Measurements from ENCODE around the gene MGAT4A.

Gene MGAT4A

GRCh38 chr2:98649992-98650375 is 80.9 kb downstream of the MGAT4A start:
- no peak for DNase-seq

GRCh38 chr2:98649135-98649991 is 81.6 kb downstream of the MGAT4A start:
- DNase-seq: peak; percentile 83

- DNase-seq: no peak
These were observed 82.5 kb downstream of the MGAT4A start for GRCh38 chr2:98648451-98648850.

- no peak for DNase-seq
These were observed 83.3 kb downstream of the MGAT4A start for GRCh38 chr2:98647636-98648035.

GRCh38 chr2:98643496-98644100 is 87.3 kb downstream of the MGAT4A start:
- DNase-seq: no peak

GRCh38 chr2:98637401-98638147 is 93.4 kb downstream of the MGAT4A start:
- DNase-seq: peak; percentile 42

- DNase-seq: peak; percentile 41
These were observed 96.4 kb downstream of the MGAT4A start for GRCh38 chr2:98634406-98635092.

GRCh38 chr2:98632351-98632750 is 98.6 kb downstream of the MGAT4A start:
- no peak for DNase-seq

- DNase-seq: no peak
These were observed 107.3 kb downstream of the MGAT4A start for GRCh38 chr2:98623657-98624056.

GRCh38 chr2:98617149-98617548 is 113.8 kb downstream of the MGAT4A start:
- no peak for DNase-seq

GRCh38 chr2:98615481-98615880 is 115.5 kb downstream of the MGAT4A start:
- no peak for DNase-seq

GRCh38 chr2:98614024-98614739 is 116.8 kb downstream of the MGAT4A start:
- no peak for DNase-seq

- DNase-seq: no peak
These were observed 121.8 kb downstream of the MGAT4A start for GRCh38 chr2:98608962-98609604.

- DNase-seq: peak; percentile 90
These were observed 122.6 kb downstream of the MGAT4A start, which contains the start of the genes COA5 and UNC50 for GRCh38 chr2:98608116-98608961. Gene COA5 (minus strand): TSS chr2:98608512. CDS start chr2:98608405, 107 bp downstream. Gene UNC50 (plus strand): TSS chr2:98608589. CDS start chr2:98609760, 1,171 bp downstream.

- DNase-seq: no peak
These were observed 123.2 kb downstream of the MGAT4A start for GRCh38 chr2:98607741-98608115.

GRCh38 chr2:98607104-98607503 is 123.8 kb downstream of the MGAT4A start:
- no peak for DNase-seq

GRCh38 chr2:98606431-98606830 is 124.5 kb downstream of the MGAT4A start:
- no peak for DNase-seq

GRCh38 chr2:98605076-98605475 is 125.9 kb downstream of the MGAT4A start:
- DNase-seq: no peak

GRCh38 chr2:98604547-98604946 is 126.4 kb downstream of the MGAT4A start:
- no peak for DNase-seq

- no peak for DNase-seq
These were observed 129.3 kb downstream of the MGAT4A start for GRCh38 chr2:98601532-98602132.

Measured in CD4-positive, alpha-beta T cell treated with Interferon gamma for 1 hour (primary cell).